Activated T-cell treated with anti-CD3 and anti-CD28 coated beads, Interleukin-2, amount 50 U/mL, for 48 hours (primary cell): ENCODE measurements around the gene OMP.

ENCODE experiments used
- DNase-seq, 2 experiments: peaks; one replicate each; pipeline ENCODE4 v3.0.0-alpha.2; 2020

The OMP gene

GRCh38 chr11:77126156-77126775, 23.6 kb downstream of the OMP start:
- no peak for DNase-seq

GRCh38 chr11:77126861-77127234, 24.2 kb downstream of the OMP start:
- DNase-seq = no peak

- peak; percentile 72 to 79 for DNase-seq
These were observed 24.7 kb downstream of the OMP start for GRCh38 chr11:77127235-77127911.

- DNase-seq = no peak
These were observed 25.5 kb downstream of the OMP start, which contains the start of gene MYO7A for GRCh38 chr11:77127920-77128691. Gene MYO7A (plus strand): TSS chr11:77128246. CDS start chr11:77130635, 2,389 bp downstream.

- no peak for DNase-seq
These were observed 26.6 kb downstream of the OMP start for GRCh38 chr11:77129069-77129841.

GRCh38 chr11:77129842-77130756, 27.5 kb downstream of the OMP start:
- DNase-seq = no peak

- DNase-seq = no peak
These were observed 28.3 kb downstream of the OMP start for GRCh38 chr11:77130763-77131513.

GRCh38 chr11:77131560-77131959, 28.9 kb downstream of the OMP start:
- DNase-seq = no peak

- no peak for DNase-seq
These were observed 32.4 kb downstream of the OMP start for GRCh38 chr11:77135069-77135468.

GRCh38 chr11:77136074-77136473, 33.4 kb downstream of the OMP start:
- peak; percentile 39 to 45 for DNase-seq

- no peak for DNase-seq
These were observed 34.3 kb downstream of the OMP start for GRCh38 chr11:77136784-77137420.

GRCh38 chr11:77137421-77137820, 34.8 kb downstream of the OMP start:
- no peak for DNase-seq

GRCh38 chr11:77138106-77138649, 35.5 kb downstream of the OMP start:
- no peak for DNase-seq

GRCh38 chr11:77139201-77139600, 36.6 kb downstream of the OMP start:
- no peak for DNase-seq

- DNase-seq = no peak
These were observed 37.7 kb downstream of the OMP start for GRCh38 chr11:77140231-77140851.

- DNase-seq = no peak
These were observed 38.4 kb downstream of the OMP start for GRCh38 chr11:77141034-77141433.

GRCh38 chr11:77141475-77141874, 38.8 kb downstream of the OMP start:
- no peak for DNase-seq

GRCh38 chr11:77142091-77142975, 39.7 kb downstream of the OMP start:
- peak in 1 of 2 experiments; percentile 41 for DNase-seq
